GM19438 (cell line): ENCODE results near the gene SMPD1.

ENCODE experiments used
- ATAC-seq: cut with Tn5 transposase; IDR thresholded peaks from one replicate; pipeline ENCODE4 v1.9.1; 2021; ENCODE audit warnings: low read depth; ENCODE audit not compliant: unreplicated experiment

The SMPD1 gene

GRCh38 chr11:6389905-6390717, at the start of gene SMPD1:
SMPD1 (plus strand) TSS chr11:6390474; CDS start chr11:6390599, 125 bp downstream.
- peak; percentile 95 for ATAC-seq

DNA sequence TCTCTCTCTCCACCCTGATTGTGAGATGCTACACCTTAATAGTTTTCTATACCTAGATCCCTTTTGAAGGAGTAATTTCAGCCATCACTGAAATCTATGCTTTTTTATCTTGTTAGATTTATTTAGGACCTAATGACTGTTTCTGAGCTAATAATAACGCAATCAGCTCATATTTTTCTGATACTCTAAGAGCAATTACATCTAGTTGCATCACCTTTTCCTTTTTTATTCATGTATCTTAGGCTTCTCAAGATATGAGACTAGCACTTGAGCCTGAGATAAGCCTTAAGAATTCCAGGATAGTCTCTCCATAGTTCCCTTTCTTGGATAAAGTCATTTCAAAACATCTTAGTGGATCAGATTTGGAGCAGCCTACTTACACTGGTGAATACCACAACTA, 44.9 kb upstream of the SMPD1 start:
- ATAC-seq: no peak

DNA sequence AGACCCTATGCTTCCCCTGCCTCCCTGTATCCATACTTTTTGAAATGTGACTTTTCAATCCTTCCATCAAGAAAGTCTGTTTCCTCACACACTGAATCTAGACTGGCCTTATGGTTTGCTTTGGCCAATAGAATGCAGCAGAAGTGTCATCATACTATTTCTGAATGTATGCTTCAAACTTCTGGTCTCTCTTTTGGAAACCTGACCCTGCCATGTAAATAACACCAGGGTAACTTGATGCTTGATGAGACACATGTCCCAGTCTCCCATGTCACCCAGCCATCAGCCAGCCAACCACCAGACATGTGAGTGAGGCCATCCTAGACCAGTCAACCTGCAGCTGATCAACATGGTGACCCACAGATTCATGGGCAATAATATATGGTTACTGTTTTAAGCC, 40.2 kb upstream of the SMPD1 start:
- ATAC-seq: no peak

DNA sequence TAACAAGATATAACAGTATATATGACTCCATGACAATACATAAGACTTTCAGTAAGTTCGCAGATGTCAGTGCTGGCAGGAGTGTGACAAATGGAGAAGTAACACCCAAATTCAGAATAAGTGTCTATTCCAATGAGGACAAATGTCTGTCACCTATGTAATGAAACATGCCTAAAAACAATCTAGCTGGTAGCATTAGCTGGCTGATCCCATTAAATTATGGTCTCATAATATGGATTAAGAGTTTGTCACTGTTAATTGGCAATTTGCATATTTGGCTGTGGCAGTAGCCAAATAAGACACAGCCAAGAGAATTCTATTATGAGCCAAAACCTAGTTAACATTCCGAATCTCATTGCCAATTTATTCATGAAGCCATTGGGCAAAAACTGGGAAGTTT, 39.8 kb upstream of the SMPD1 start:
- ATAC-seq: no peak

- ATAC-seq: no peak
Measured at GRCh38 chr11:6351782-6352382, 38.4 kb upstream of the SMPD1 start.

GRCh38 chr11:6353367-6353987, 36.8 kb upstream of the SMPD1 start:
- peak; percentile 88 for ATAC-seq

DNA sequence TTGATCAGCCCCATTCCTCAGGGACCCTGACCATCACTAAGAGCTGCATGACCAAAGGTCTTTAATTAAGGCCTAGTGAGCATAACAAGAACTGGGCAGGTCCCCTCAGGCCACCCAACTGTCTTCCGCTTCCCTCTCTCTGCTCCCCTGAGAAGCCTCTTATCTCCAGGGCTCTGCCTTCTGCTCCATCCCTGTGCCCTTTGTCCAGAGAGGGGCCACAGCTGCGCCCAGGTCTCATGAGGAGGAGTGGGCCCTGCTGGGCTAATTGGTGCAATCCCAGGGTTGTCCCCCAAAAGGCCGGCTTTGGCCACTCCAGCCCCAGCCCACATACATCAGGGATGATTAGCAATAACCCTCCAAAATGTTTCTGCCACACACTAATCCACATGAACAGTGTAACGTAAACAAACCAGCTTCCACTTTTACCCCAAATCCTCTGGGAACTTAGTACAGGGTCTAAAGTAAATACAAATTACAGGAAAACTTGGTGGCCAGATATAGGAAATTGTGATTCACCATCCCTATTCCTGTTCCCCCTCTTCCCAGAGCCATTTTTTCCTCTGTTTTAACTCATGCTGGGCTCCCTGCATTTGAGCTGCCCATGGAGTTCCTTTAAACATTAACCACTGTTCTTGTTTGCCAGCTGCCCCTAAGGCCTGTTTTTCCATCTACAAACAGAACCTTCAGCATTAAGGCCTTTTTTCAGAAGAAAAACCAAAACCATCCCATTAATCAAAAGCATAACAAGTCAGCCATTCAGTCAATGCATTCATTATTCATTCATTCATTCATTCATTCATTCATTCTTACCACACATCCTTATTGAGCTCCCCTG, 35.4 kb upstream of the SMPD1 start:
- no peak for ATAC-seq

- ATAC-seq: no peak
Measured at GRCh38 chr11:6356503-6357055, 33.7 kb upstream of the SMPD1 start.

- no peak for ATAC-seq
Measured at GRCh38 chr11:6357222-6357621, 33.1 kb upstream of the SMPD1 start.

DNA sequence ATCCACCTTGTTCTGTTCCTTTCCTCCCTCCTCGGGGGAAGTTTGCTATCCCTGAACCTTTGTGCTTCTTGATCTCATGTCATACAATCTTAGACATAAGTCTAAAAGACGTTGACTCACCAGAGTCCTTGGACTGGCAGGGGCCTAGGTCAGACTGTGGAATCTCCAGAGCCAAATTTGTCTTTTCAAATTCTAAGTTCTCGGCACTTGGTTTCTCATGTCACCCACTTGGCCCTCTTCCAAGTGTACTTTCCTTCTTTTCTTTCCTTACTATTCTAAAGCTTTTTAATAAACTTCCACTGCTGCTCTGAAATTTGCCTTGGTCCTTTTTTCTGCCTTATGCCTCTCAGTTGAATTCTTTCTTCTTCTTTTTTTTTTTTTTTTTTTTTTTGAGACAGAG, 30.1 kb upstream of the SMPD1 start:
- no peak for ATAC-seq

GRCh38 chr11:6362185-6362872, 27.9 kb upstream of the SMPD1 start:
- ATAC-seq: no peak

- ATAC-seq: peak; percentile 92
Measured at GRCh38 chr11:6362873-6363678, 27.2 kb upstream of the SMPD1 start.

DNA sequence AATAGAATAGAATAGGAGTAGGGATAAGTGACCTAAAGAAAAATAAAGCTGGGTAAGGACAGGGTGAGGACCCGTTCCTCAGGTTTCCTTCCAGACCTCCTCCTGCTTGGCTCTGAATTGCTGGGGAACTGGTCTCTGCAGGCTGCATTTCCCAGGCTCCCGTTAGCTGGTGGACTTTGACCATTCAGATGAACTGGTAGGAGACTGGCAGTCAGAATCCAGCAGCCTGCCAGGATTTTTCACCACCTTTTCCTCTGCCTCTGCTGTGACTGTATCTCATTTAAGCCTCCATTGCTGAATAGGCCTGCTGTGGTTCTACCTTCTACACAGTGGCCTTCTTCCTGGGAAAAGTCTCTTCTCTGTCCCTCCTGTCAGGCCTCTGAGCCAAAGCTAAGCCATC, 24.6 kb upstream of the SMPD1 start:
- no peak for ATAC-seq

- ATAC-seq: no peak
Measured at GRCh38 chr11:6371825-6372224, 18.4 kb upstream of the SMPD1 start.

- ATAC-seq: no peak
Measured at GRCh38 chr11:6377902-6378639, 12.2 kb upstream of the SMPD1 start.

GRCh38 chr11:6378640-6378989, 11.7 kb upstream of the SMPD1 start:
- ATAC-seq: no peak

- ATAC-seq: no peak
Measured at GRCh38 chr11:6385046-6385777, 5.1 kb upstream of the SMPD1 start.
